Esophagus muscularis mucosa (tissue), 4 donors: ENCODE results near the gene SNCA. TPM values are rescaled to one million over a fixed set of nuclear protein-coding genes. Genes with fewer than 3 reads are reported as not detected.

ENCODE experiments used
- DNase-seq: peaks from one replicate; pipeline ENCODE4 v3.0.0-alpha.2; 2017; ENCODE audit errors: extremely low spot score
- H3K27ac ChIP-seq, 4 donors: fragments of 200-600 bp; sonication (generic); replicated peaks in 1 of 4; 1 replicate in 3 of 4; 2 replicates in 1 of 4; pipeline ENCODE4 v1.5.1; 2016 to 2019; ENCODE audit warnings: mild to moderate bottlenecking in 1 of 4
- H3K27me3 ChIP-seq, 4 donors: fragments of 200-600 bp; sonication (generic); one replicate each; pipeline versions ENCODE4 v1.5.1 to v1.6.0; 2016 to 2019
- H3K36me3 ChIP-seq, 4 donors: fragments of 200-600 bp; sonication (generic); one replicate each; pipeline ENCODE4 v1.5.1; 2016 to 2019
- H3K4me1 ChIP-seq, 4 donors: fragments of 200-600 bp; sonication (generic); one replicate each; pipeline ENCODE4 v1.5.1; 2016 to 2019
- H3K4me3 ChIP-seq, 4 donors: fragments of 200-600 bp; sonication (generic); 1 replicate in 2 of 4; 2 replicates in 2 of 4; pipeline ENCODE4 v1.5.1; 2016 to 2019; ENCODE audit warnings: mild to moderate bottlenecking in 4 of 4, moderate library complexity in 1 of 4
- H3K9me3 ChIP-seq, 4 donors: fragments of 200-600 bp; sonication (generic); 1 replicate in 3 of 4; 2 replicates in 1 of 4; pipeline ENCODE4 v1.5.1; 2016 to 2019
- EP300 ChIP-seq: sonication (generic); formaldehyde crosslinking; IDR thresholded peaks from one replicate; pipeline ENCODE4 v1.6.1; 2017; ENCODE audit warnings: antibody characterized with exemption
- POLR2A ChIP-seq: fragments of 450-650 bp; IDR thresholded peaks from one replicate; pipeline ENCODE4 v1.6.1; 2017; ENCODE audit warnings: antibody characterized with exemption, moderate library complexity, mild to moderate bottlenecking, low read depth
- POLR2AphosphoS5 ChIP-seq, 2 donors: sonication (generic); formaldehyde crosslinking; IDR thresholded peaks; one replicate each; pipeline ENCODE4 v1.6.1; 2017; ENCODE audit warnings: antibody characterized with exemption in 2 of 2
- WGBS: methylation state at CpG from one replicate; pipeline ENCODE4 v1.1.5; 2018; 5-methylcytosine and 5-hydroxymethylcytosine counted together
- intact Hi-C: fragments of 100-400 bp; cut with DNase I; formaldehyde crosslinking; loops from one replicate; pipeline ENCODE4 v1.15.1; 2023
- total RNA-seq, 4 donors: library from RNA; depleted of rRNA; stranded (reverse); fragments of >200 nt; gene quantifications; one replicate each; pipeline versions ENCODE4 v1.1.0 to v1.2.1, GENCODE V29; 2016
- TF ChIP-seq, protein P1 (sequence below), 3 experiments: fragments of 200-600 bp in 2 of 3; fragments of 450-650 bp in 1 of 3; sonication (generic) in 2 of 3; IDR thresholded peaks; one replicate each; pipeline ENCODE4 v1.5.1; 2017 to 2019; ENCODE audit warnings: antibody characterized with exemption in 3 of 3, mild to moderate bottlenecking in 2 of 3, moderate library complexity in 1 of 3

SNCA gene
- total RNA-seq, 4 donors from 2014 or later = 12.9 to 19.7 (median 17.6) TPM

DNA sequence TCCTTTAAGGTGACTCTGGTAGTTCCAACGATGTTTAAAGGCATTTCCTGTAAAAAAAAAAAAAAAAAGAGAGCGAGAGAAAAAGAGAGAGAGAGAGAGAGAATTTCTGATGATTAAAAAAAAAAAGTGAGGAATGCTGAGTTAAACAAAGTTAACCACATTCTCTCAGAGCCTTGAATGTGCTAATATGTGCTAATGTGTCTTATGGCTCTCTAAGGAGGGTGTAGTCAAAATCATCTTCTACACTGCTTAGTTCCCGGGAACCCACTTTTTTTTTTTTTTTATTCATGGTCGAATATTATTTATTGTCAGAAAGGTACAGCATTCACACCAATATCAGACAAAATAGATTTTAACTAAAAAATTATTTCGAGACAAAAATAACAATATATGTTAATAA, 111.7 kb downstream of the SNCA start:
- Histone ChIP-seq H3K4me1 (no peaks in the 10 kb centered on the region), H3K27ac (no peak overlapping the region), H3K27me3 (no peaks in the 10 kb centered on the region), H3K4me3 (no peak overlapping the region), H3K36me3 (no peaks in the 10 kb centered on the region), H3K9me3 (no peaks in the 10 kb centered on the region)
- intact Hi-C loops = no loop called here
- no peak for DNase-seq
- TF ChIP-seq, protein P1, sequence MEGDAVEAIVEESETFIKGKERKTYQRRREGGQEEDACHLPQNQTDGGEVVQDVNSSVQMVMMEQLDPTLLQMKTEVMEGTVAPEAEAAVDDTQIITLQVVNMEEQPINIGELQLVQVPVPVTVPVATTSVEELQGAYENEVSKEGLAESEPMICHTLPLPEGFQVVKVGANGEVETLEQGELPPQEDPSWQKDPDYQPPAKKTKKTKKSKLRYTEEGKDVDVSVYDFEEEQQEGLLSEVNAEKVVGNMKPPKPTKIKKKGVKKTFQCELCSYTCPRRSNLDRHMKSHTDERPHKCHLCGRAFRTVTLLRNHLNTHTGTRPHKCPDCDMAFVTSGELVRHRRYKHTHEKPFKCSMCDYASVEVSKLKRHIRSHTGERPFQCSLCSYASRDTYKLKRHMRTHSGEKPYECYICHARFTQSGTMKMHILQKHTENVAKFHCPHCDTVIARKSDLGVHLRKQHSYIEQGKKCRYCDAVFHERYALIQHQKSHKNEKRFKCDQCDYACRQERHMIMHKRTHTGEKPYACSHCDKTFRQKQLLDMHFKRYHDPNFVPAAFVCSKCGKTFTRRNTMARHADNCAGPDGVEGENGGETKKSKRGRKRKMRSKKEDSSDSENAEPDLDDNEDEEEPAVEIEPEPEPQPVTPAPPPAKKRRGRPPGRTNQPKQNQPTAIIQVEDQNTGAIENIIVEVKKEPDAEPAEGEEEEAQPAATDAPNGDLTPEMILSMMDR (IDR thresholded peaks at IDR 0.05) = no peak
- no peak for TF ChIP-seq POLR2A
- TF ChIP-seq POLR2AphosphoS5 (IDR thresholded peaks at IDR 0.05) = no peak
- no peak for TF ChIP-seq EP300
- 80% methylated on average over 5 of the region's 5 CpGs for WGBS

DNA sequence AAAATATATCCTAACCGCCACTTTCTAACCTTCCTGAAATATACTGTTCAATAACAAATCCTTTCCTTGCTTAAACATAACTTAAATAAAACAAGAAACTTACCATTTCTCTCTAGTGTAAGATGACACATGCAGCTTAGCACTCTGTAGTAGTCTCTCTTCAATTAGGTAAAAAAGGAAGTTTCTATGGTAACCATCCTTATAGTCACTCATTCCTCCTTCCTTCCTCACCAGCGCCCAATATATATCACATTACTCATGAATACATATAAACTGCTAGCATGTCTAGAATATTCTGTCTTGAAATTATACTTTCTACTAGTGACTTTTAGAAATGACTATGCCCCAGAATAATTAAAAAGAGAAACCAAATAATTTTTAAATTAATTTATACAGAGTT, 112.2 kb downstream of the SNCA start:
- intact Hi-C loops = no loop called here
- no peaks in the 10 kb centered on the region for H3K36me3 ChIP-seq
- no peaks in the 10 kb centered on the region for H3K27me3 ChIP-seq
- 66% methylated on average over 2 of the region's 2 CpGs for WGBS
- H3K4me3 ChIP-seq = no peak overlapping the region
- H3K27ac ChIP-seq = no peak overlapping the region
- no peak for DNase-seq
- no peaks in the 10 kb centered on the region for H3K9me3 ChIP-seq
- H3K4me1 ChIP-seq = no peaks in the 10 kb centered on the region
- TF ChIP-seq EP300 (no peak), POLR2AphosphoS5 (IDR thresholded peaks at IDR 0.05) (no peak), POLR2A (no peak)
- TF ChIP-seq, protein P1 (IDR thresholded peaks at IDR 0.05) = no peak

DNA sequence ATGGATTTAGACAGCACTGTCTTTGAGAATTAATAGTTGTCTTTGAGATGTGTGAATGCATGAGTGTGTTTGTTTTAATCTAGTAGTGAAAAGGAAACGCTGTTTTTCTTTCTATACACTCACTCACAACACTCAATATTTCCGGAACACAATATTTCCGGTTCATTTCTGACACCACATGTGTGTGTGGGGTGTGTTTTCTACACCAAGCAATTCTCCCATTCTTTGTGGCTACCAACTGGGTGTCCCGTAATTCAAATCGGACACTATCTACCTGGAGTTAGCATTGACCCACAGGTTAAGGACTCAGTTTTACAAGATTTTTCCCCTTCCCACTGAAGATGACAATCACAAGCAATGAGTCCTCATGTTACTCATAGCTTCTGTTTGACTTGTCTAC, 113.9 kb downstream of the SNCA start:
- Histone ChIP-seq H3K36me3 (no peaks in the 10 kb centered on the region), H3K27ac (no peak overlapping the region), H3K9me3 (no peaks in the 10 kb centered on the region), H3K4me1 (no peaks in the 10 kb centered on the region), H3K27me3 (no peaks in the 10 kb centered on the region), H3K4me3 (no peak overlapping the region)
- intact Hi-C loops = no loop called here
- WGBS = 78% methylated on average over 5 of the region's 5 CpGs
- TF ChIP-seq, protein P1 (IDR thresholded peaks at IDR 0.05) = no peak
- TF ChIP-seq EP300 (no peak), POLR2AphosphoS5 (IDR thresholded peaks at IDR 0.05) (no peak), POLR2A (no peak)
- DNase-seq = no peak

DNA sequence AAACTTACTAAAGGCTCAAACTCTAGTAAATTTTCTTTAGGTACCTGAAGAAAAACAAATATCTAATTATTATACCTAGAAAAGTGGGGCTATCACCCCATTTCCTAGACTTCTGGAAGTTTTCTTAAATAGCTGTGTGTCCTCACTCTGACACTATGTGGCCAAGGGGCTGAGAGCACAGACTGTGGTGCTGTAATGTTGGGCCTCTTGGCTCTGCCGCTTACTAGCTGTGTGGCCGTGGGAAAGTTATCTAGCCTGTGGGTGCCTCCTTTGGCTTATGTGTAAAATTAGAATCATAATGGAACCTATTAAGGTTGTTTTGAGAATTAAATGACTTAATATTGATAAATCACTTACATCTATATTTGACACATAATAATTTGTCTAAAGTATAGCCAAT, 114.4 kb downstream of the SNCA start:
- no peaks in the 10 kb centered on the region for H3K27me3 ChIP-seq
- H3K4me1 ChIP-seq = no peaks in the 10 kb centered on the region
- no peaks in the 10 kb centered on the region for H3K9me3 ChIP-seq
- H3K4me3 ChIP-seq = no peak overlapping the region
- no peak for DNase-seq
- H3K36me3 ChIP-seq = no peaks in the 10 kb centered on the region
- TF ChIP-seq EP300 = no peak
- TF ChIP-seq POLR2AphosphoS5 (IDR thresholded peaks at IDR 0.05) = no peak
- TF ChIP-seq POLR2A = no peak
- TF ChIP-seq, protein P1 (IDR thresholded peaks at IDR 0.05) = no peak
- intact Hi-C loops = no loop called here
- WGBS = 95% methylated on average over 2 of the region's 2 CpGs
- no peak overlapping the region for H3K27ac ChIP-seq

DNA sequence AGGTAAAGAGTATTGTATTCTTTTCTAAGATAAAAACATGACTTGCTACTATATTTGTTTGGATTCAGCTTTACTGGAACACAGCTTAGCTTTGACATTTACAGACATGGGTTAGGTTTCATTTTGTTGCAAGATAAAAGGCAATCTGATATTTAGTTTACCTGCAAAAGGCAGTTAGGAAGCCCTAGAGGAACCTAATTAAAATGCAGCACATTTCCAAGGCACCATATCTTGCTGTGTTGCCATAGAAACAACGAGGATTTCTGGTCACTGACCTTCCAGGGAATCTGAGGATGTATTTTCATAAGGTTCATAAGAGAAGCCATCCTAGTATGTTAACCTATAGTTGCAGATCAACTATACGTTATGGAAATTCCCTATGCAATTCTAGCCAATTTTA, 116.0 kb downstream of the SNCA start:
- Histone ChIP-seq H3K36me3 (no peaks in the 10 kb centered on the region), H3K27me3 (no peaks in the 10 kb centered on the region), H3K4me1 (no peaks in the 10 kb centered on the region), H3K27ac (no peak overlapping the region), H3K9me3 (no peaks in the 10 kb centered on the region), H3K4me3 (no peak overlapping the region)
- WGBS = 73% methylated on average over 2 of the region's 2 CpGs
- intact Hi-C loops = no loop called here
- TF ChIP-seq POLR2A = no peak
- no peak for TF ChIP-seq EP300
- no peak for TF ChIP-seq POLR2AphosphoS5 (IDR thresholded peaks at IDR 0.05)
- TF ChIP-seq, protein P1 (IDR thresholded peaks at IDR 0.05) = no peak
- no peak for DNase-seq
